A549 (cell line): ENCODE results near the gene LIMD2. TPM values are rescaled to one million over a fixed set of nuclear protein-coding genes. Genes with fewer than 3 reads are reported as not detected.

Experiments
- ATAC-seq, 2 experiments: fragments of 200-7000 bp in 1 of 2; fragments of >200 bp in 1 of 2; cut with Nextera tagmentation in 1 of 2; cut with Tn5 transposase in 1 of 2; 3 replicates each; pipeline versions ENCODE4 v1.8.0 to v1.9.1; 2018 to 2020; ENCODE audit warnings: mild to moderate bottlenecking in 1 of 2, moderate library complexity in 1 of 2
- CTCF ChIA-PET: fragments of 300-600 bp; sonication (Branson Sonifier 250); formaldehyde crosslinking; extraction: SDS; loops from one replicate; lab custom pipeline; 2021; ENCODE audit warnings: antibody characterized with exemption, inconsistent platforms; lab: Yijun Ruan, JAX
- POLR2A ChIA-PET: fragments of 350-600 bp; formaldehyde crosslinking; extraction: SDS; loops from one replicate; lab custom pipeline; 2021; ENCODE audit warnings: antibody characterized with exemption, inconsistent platforms; lab: Yijun Ruan, JAX
- DNase-seq, 2 experiments: peaks; one replicate each; pipeline versions ENCODE4 v3.0.0 to v3.0.0-alpha.2; 2011 to 2016; ENCODE audit warnings: low read depth in 1 of 2, low spot score in 1 of 2
- FAIRE-seq: peaks from 2 replicates; lab custom pipeline; 2011; peaks lifted over from hg19 to GRCh38; lab: Jason Lieb, UNC
- H3K27ac ChIP-seq, 2 experiments: fragments of >200 bp; sonication (Bioruptor Twin); formaldehyde crosslinking; 3 replicates each; pipeline ENCODE4 v1.5.1; 2016 to 2017
- H3K4me1 ChIP-seq: fragments of >200 bp; sonication (Bioruptor Twin); formaldehyde crosslinking; 3 replicates; pipeline ENCODE4 v1.6.1; 2016
- H3K4me2 ChIP-seq: fragments of >200 bp; sonication (Bioruptor Twin); formaldehyde crosslinking; 3 replicates; pipeline ENCODE4 v1.6.1; 2016
- H3K4me3 ChIP-seq: fragments of >200 bp; sonication (Bioruptor Twin); formaldehyde crosslinking; 3 replicates; pipeline ENCODE4 v1.5.1; 2016
- H3K9me3 ChIP-seq: fragments of >200 bp; sonication (Bioruptor Twin); formaldehyde crosslinking; 3 replicates; pipeline ENCODE4 v1.6.1; 2016
- BHLHE40 ChIP-seq: IDR thresholded peaks from 2 replicates; pipeline ENCODE4 v1.6.1; 2012; ENCODE audit warnings: low read depth, low read length, inconsistent platforms
- CBX2 ChIP-seq: fragments of 200-600 bp; sonication (generic); IDR thresholded peaks from 2 replicates; pipeline ENCODE4 v1.6.1; 2016; ENCODE audit warnings: low read depth, mild to moderate bottlenecking, borderline replicate concordance
- CBX8 ChIP-seq: fragments of 200-600 bp; sonication (generic); IDR thresholded peaks from 2 replicates; pipeline ENCODE4 v1.6.1; 2016
- CHD2 ChIP-seq: fragments of 150-350 bp; IDR thresholded peaks from 2 replicates; pipeline ENCODE4 v1.6.1; 2014; ENCODE audit warnings: low read length; ENCODE audit not compliant: partially characterized antibody
- CHD4 ChIP-seq: fragments of 200-600 bp; sonication (generic); IDR thresholded peaks from 2 replicates; pipeline ENCODE4 v1.6.1; 2016; ENCODE audit warnings: antibody characterized with exemption, mild to moderate bottlenecking, borderline replicate concordance
- CTCF ChIP-seq: fragments of >200 bp; sonication (Bioruptor Twin); formaldehyde crosslinking; IDR thresholded peaks from 3 replicates; pipeline ENCODE4 v1.5.1; 2016
- EHMT2 ChIP-seq: fragments of 200-600 bp; sonication (generic); IDR thresholded peaks from 2 replicates; pipeline ENCODE4 v1.6.1; 2016; ENCODE audit warnings: antibody characterized with exemption, low read depth, mild to moderate bottlenecking, moderate library complexity
- ELK1 ChIP-seq: fragments of 150-350 bp; IDR thresholded peaks from 2 replicates; pipeline ENCODE4 v1.6.1; 2014; ENCODE audit warnings: low read depth, mild to moderate bottlenecking, low read length
- ESRRA ChIP-seq: fragments of 150-350 bp; IDR thresholded peaks from 2 replicates; pipeline ENCODE4 v1.6.1; 2014; ENCODE audit warnings: mild to moderate bottlenecking, low read length, borderline replicate concordance
- HES2 ChIP-seq: fragments of >200 bp; sonication (Bioruptor Twin); formaldehyde crosslinking; IDR thresholded peaks from 2 replicates; pipeline ENCODE4 v1.6.1; 2016
- HOXA7 ChIP-seq: fragments of 250-450 bp; sonication (Bioruptor Pico); IDR thresholded peaks from 2 replicates; pipeline ENCODE4 v1.5.0; 2020; ENCODE audit warnings: mild to moderate bottlenecking, moderate library complexity
- HOXB13 ChIP-seq: fragments of 250-450 bp; sonication (Bioruptor Pico); IDR thresholded peaks from 2 replicates; pipeline ENCODE4 v1.5.0; 2020; ENCODE audit warnings: low read depth, mild to moderate bottlenecking, moderate library complexity
- JUN ChIP-seq, 2 experiments: fragments of >200 bp; sonication (Bioruptor Twin); formaldehyde crosslinking; IDR thresholded peaks; 2 replicates in 1 of 2; 3 replicates in 1 of 2; pipeline ENCODE4 v1.6.1; 2016 to 2017
- JUNB ChIP-seq: fragments of >200 bp; sonication (Bioruptor Twin); formaldehyde crosslinking; IDR thresholded peaks from 2 replicates; pipeline ENCODE4 v1.6.1; 2016
- KDM1A ChIP-seq: fragments of 200-600 bp; sonication (generic); IDR thresholded peaks from 2 replicates; pipeline ENCODE4 v1.6.1; 2016; ENCODE audit warnings: low read depth, mild to moderate bottlenecking
- MAFK ChIP-seq: fragments of 450-650 bp; IDR thresholded peaks from 2 replicates; pipeline ENCODE4 v1.6.1; 2014; ENCODE audit not compliant: partially characterized antibody
- MYC ChIP-seq: IDR thresholded peaks from 2 replicates; pipeline ENCODE4 v1.6.1; 2012; ENCODE audit warnings: mild to moderate bottlenecking, inconsistent platforms, low read length, improper control_type of control experiment, borderline replicate concordance
- PBX3 ChIP-seq: IDR thresholded peaks from 2 replicates; pipeline ENCODE4 v1.6.1; 2012
- POLR2A ChIP-seq: IDR thresholded peaks from 2 replicates; pipeline ENCODE4 v1.6.1; 2012; ENCODE audit warnings: mild to moderate bottlenecking, low read length
- RARB ChIP-seq: fragments of 250-450 bp; sonication (Bioruptor Pico); IDR thresholded peaks from 2 replicates; pipeline ENCODE4 v1.8.0; 2021; ENCODE audit warnings: mild to moderate bottlenecking, moderate library complexity
- RCOR1 ChIP-seq: fragments of 150-350 bp; IDR thresholded peaks from 2 replicates; pipeline ENCODE4 v1.6.1; 2014; ENCODE audit warnings: antibody characterized with exemption, low read length, low read depth
- RFX5 ChIP-seq: fragments of 450-650 bp; IDR thresholded peaks from 2 replicates; pipeline ENCODE4 v1.7.1; 2014; ENCODE audit warnings: antibody characterized with exemption, mild to moderate bottlenecking, moderate library complexity
- RNF2 ChIP-seq: fragments of 200-600 bp; sonication (generic); IDR thresholded peaks from 2 replicates; pipeline ENCODE4 v1.6.1; 2016; ENCODE audit warnings: low read depth, mild to moderate bottlenecking, antibody characterized with exemption, moderate library complexity, borderline replicate concordance
- SMC3 ChIP-seq: fragments of >200 bp; sonication (Bioruptor Twin); formaldehyde crosslinking; IDR thresholded peaks from 3 replicates; pipeline ENCODE4 v1.6.1; 2018; ENCODE audit warnings: inconsistent platforms
- TFCP2L1 ChIP-seq: fragments of 250-450 bp; sonication (Bioruptor Pico); IDR thresholded peaks from 2 replicates; pipeline ENCODE4 v1.5.0; 2021; ENCODE audit warnings: mild to moderate bottlenecking
- ZC3H11A ChIP-seq: fragments of 450-650 bp; IDR thresholded peaks from 2 replicates; pipeline ENCODE4 v1.6.1; 2014; ENCODE audit warnings: antibody characterized with exemption, mild to moderate bottlenecking
- ZSCAN20 ChIP-seq: fragments of 250-450 bp; sonication (Bioruptor Pico); IDR thresholded peaks from 2 replicates; pipeline ENCODE4 v1.8.0; 2022; ENCODE audit warnings: mild to moderate bottlenecking, moderate library complexity
- WGBS: methylation state at CpG from one replicate; pipeline ENCODE4 v1.1.6; 2017; ENCODE audit errors: missing lambda C conversion rate; 5-methylcytosine and 5-hydroxymethylcytosine counted together
- polyA plus RNA-seq, 4 experiments: library from polyadenylated mRNA; depleted of rRNA in 3 of 4; stranded (reverse); fragments of >200 nt; fragmentation: RNase III in 1 of 4; extraction: RNeasy Plus Mini Kit Qiagen cat#74134 plus additional on column Dnase treatment in 1 of 4; gene quantifications; 2 replicates in 3 of 4; 3 replicates in 1 of 4; pipeline ENCODE4 v1.2.3, GENCODE V29; 2011 to 2017
- TF ChIP-seq, protein P1 (sequence below): fragments of >200 bp; sonication (Bioruptor Twin); formaldehyde crosslinking; IDR thresholded peaks from 3 replicates; pipeline ENCODE4 v1.6.1; 2016

LIMD2 gene
- polyA plus RNA-seq, 2 of the 4 experiments (the other 2 are of a cell fraction) = 6.0 to 14.5 TPM

DNA sequence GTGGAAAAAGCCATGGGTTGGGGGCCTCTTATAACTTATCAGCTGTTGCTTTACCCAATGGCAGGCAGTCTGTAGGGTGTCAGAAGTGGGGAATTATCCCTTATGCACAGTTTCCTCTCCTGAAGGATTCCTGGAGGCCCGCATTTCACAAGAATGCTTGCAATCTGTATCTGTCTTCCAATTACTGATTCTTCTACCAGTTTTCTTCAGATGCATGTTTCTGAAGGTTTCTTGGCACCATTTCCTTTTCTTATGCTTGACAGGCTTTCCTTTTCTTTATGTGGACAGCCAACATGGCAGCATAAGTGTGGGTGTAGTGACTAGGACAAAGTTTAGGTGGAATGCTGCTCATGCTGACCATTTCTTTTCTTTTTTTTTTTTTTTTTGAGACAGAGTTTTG, 41.6 kb downstream of the LIMD2 start:
- no peaks in the 10 kb centered on the region for H3K9me3 ChIP-seq
- no peak overlapping the region for H3K27ac ChIP-seq
- no peak for DNase-seq
- no peaks in the 10 kb centered on the region for H3K4me1 ChIP-seq
- H3K4me2 ChIP-seq = no peak overlapping the region
- WGBS = 77% methylated on average over 1 of the region's 1 CpG
- TF ChIP-seq CBX2 (no peak), CTCF (no peak), SMC3 (no peak), ESRRA (no peak), TFCP2L1 (CRISPR knock-in tag) (no peak), ZSCAN20 (CRISPR knock-in tag) (no peak), CHD4 (no peak), CHD2 (no peak), BHLHE40 (no peak)
- TF ChIP-seq, all 56 proteins: peak for 0
- no peak for FAIRE-seq
- ChIA-PET POLR2A (no interaction called here), CTCF (interaction anchor here (0.7 to 2.4 kb wide), 2 partner anchors 27 to 233 kb away, joined by 4 to 5 read pairs; no protein-coding TSS in a partner anchor)
- no peak for ATAC-seq
- no peak overlapping the region for H3K4me3 ChIP-seq

DNA sequence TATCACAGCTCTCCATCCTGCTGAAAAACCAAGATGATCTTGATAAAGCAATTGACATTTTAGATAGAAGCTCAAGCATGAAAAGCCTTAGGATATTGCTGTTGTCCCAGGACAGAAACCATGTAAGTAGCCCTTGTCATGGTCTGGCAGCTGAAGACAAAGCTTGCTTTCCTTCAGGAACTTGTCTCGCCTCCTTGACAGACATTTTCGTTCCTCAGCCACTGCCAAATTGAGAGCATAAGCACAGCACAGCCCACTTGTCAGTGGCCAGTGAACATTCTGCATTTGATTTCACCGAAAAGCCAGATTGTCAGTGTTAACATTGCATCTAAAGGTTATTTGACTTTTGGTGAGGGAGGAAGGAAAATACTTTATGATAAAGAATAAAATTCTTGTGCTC, 42.1 kb downstream of the LIMD2 start:
- CTCF ChIA-PET = interaction anchor here (0.7 to 2.4 kb wide), 2 partner anchors 52 to 232 kb away, joined by 3 to 5 read pairs; no protein-coding TSS in a partner anchor
- 82% methylated on average over 3 of the region's 3 CpGs for WGBS
- no peak overlapping the region for H3K4me3 ChIP-seq
- POLR2A ChIA-PET = no interaction called here
- TF ChIP-seq RNF2 = no peak
- no peak for TF ChIP-seq RCOR1
- TF ChIP-seq CHD2 = no peak
- TF ChIP-seq SMC3 = no peak
- TF ChIP-seq ELK1 = no peak
- no peak for TF ChIP-seq KDM1A
- TF ChIP-seq MYC = no peak
- no peak for TF ChIP-seq CBX8
- no peak for TF ChIP-seq JUN (IDR thresholded peaks at IDR 0.05)
- TF ChIP-seq, all 56 proteins: peak for 0
- no peak overlapping the region for H3K4me2 ChIP-seq
- DNase-seq (no peak), ATAC-seq (no peak), FAIRE-seq (no peak)
- H3K9me3 ChIP-seq = no peaks in the 10 kb centered on the region
- no peak overlapping the region for H3K27ac ChIP-seq
- H3K4me1 ChIP-seq = no peaks in the 10 kb centered on the region

- POLR2A ChIA-PET = no interaction called here
- H3K9me3 ChIP-seq = no peaks in the 10 kb centered on the region
- no peak overlapping the region for H3K27ac ChIP-seq
- no peak for FAIRE-seq
- 19% methylated on average over 2 of the region's 2 CpGs for WGBS
- CTCF ChIA-PET = interaction anchor here (1.4 kb wide), 1 partner anchor 13 kb away, joined by 4 read pairs; no protein-coding TSS in a partner anchor
- no peak overlapping the region for H3K4me3 ChIP-seq
- H3K4me2 ChIP-seq = no peak overlapping the region
- no peaks in the 10 kb centered on the region for H3K4me1 ChIP-seq
- DNase-seq = no peak
- ATAC-seq = no peak
- TF ChIP-seq KDM1A (no peak), JUNB (no peak), MAFK (no peak), POLR2A (no peak), EHMT2 (no peak), RARB (CRISPR knock-in tag) (no peak), HOXB13 (CRISPR knock-in tag) (no peak), CHD2 (no peak), RFX5 (no peak), PBX3 (no peak), CBX2 (no peak), ZC3H11A (no peak), HOXA7 (CRISPR knock-in tag) (no peak), HES2 (no peak), CTCF (no peak)
- TF ChIP-seq, protein P1, sequence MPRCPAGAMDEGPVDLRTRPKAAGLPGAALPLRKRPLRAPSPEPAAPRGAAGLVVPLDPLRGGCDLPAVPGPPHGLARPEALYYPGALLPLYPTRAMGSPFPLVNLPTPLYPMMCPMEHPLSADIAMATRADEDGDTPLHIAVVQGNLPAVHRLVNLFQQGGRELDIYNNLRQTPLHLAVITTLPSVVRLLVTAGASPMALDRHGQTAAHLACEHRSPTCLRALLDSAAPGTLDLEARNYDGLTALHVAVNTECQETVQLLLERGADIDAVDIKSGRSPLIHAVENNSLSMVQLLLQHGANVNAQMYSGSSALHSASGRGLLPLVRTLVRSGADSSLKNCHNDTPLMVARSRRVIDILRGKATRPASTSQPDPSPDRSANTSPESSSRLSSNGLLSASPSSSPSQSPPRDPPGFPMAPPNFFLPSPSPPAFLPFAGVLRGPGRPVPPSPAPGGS = no peak
Observed at GRCh38 chr17:63653050-63653449, 46.9 kb downstream of the LIMD2 start.
